NCI-H2107 (cell line): ENCODE data around the gene SPAG7.
A peak's percentile ranks its signal among the peaks of the same experiment; 100 is the strongest.

Source experiments
- DNase-seq: peaks from one replicate; lab custom pipeline; 2025; lab: John Stamatoyannopoulos, UW

Gene SPAG7, protein sequence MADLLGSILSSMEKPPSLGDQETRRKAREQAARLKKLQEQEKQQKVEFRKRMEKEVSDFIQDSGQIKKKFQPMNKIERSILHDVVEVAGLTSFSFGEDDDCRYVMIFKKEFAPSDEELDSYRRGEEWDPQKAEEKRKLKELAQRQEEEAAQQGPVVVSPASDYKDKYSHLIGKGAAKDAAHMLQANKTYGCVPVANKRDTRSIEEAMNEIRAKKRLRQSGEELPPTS

GRCh38 chr17:4967539-4968485 is at the start of gene SPAG7:
SPAG7 (minus strand) TSS chr17:4967817; CDS start chr17:4967804, 13 bp downstream.
- peak; percentile 76 for DNase-seq

- DNase-seq = no peak
Observed at GRCh38 chr17:5014357-5014756, 46.7 kb upstream of the SPAG7 start.

- no peak for DNase-seq
Observed at GRCh38 chr17:5011928-5012327, 44.3 kb upstream of the SPAG7 start.

DNA sequence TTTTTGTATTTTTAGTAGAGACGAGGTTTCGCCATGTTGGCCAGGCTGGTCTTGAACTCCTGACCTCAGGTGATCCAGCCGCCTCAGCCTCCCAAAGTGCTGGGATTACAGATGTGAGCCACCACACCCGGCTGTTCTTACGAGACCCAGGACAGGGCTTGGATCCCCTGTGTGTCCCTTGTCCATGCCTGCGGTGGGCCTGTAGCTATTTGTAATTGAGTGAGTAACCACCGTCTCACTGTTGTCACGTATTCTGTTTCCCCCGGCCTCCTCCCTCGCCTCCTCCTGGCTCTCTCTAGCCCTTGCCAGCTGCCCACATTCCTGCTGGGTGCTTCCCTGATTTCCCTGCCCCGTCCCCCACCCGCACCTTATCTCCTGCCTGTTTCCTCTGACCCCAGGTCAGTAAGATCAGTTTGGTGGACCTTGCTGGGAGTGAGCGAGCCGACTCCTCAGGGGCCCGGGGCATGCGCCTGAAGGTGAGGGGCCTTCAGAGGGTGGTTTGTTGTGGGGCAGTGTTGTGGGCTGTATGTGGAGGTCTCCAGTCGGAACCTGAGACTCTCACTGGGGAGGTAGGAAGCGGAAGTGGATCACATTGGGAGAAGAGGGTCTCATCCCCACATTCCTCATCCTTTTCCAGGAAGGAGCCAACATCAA is 35.7 kb upstream of the SPAG7 start:
- no peak for DNase-seq

GRCh38 chr17:5002121-5002788 is 34.6 kb upstream of the SPAG7 start:
- DNase-seq = no peak

DNA sequence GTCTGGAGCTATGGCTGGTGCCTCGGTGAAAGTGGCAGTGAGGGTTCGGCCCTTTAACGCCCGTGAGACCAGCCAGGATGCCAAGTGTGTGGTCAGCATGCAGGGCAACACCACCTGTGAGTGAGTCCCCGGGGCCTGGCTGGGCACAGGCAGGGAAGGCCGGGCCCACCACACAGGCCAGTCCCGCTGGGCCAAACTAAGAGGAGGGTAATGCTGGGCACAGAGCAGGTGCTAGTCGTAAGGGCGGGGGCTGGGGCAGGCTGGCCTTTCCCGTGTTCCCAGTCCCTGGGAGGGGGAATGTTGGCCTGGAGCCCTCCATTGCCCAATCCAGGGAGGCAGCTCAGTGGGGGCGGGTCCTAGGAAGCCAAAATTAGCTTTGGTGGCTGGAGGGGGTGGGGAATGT is 32.6 kb upstream of the SPAG7 start:
- no peak for DNase-seq

- no peak for DNase-seq
Observed at GRCh38 chr17:4999430-5000093, 31.9 kb upstream of the SPAG7 start.

DNA sequence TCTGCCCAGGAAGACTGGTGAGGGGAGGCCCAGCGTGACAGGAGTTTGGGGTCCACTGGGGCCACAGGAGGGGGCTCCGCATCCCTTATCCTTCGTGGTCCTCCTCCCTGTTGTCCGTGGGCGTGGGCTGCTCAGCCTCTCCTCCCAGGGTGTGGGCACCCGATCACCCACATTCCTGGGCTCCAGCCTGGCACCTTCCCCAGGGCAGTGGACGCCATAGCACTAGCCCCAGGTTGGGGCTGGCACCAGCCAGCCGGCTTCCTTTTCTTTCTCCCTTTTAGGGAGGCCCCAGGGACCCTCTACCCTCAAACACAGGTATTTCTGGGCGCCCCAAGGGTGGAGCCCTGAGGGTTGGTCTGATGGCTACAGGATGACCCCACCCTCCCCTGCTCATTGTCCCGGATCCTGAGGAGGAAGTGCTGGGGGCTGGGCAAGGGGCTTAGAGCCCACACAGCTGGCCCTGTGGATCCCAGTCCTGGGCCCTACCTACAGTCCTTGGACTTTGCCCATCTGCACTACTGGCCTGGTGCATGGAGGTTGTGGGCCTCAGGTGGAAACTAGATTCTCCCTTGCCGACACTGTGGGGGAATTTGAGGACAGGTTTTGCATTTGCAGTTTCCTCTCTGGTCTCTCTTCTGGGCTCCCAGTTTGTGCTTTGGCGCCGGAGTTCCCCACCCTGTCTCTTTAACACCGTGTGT is 31.3 kb upstream of the SPAG7 start:
- DNase-seq = no peak

DNA sequence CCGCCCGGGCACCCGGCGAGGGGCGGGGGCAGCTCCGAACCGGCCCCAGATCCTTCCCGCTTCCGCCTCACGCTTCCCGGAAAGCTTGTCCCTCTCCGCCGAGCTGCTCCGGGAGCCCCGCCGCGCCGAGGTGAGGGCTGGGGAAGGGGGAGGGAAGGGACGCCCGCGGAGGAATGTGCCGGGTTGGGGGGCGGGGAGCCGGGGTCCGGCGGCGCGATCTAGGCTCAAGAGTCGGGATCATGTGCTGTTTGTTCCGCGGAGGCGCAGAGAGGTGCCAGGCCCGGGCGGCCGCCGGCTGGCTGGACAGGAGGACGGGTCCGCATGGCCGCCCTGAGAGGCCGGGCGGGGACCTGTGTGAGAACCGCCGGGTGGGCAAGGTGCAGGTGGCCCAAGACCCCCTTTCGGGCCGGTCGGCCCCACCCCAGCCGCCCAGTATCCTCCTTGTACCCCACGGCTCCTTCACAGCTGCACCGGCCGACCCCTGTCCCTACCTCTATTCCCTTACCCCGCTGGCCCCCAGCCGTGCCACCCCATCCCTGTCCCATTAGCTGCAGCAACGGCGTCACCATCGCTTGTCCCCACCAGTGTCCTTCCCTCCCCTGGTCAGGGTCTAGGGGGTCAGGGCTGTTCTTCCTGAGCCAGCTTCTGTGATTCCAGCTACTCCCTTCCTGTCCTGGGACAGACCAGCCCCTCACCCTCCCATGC is 30.6 kb upstream of the SPAG7 start:
- no peak for DNase-seq

GRCh38 chr17:4997302-4998026 is 29.8 kb upstream of the SPAG7 start, which contains the start of the genes INCA1 and KIF1C:
INCA1 (minus strand) TSS chr17:4997522; CDS start chr17:4994437, 3,085 bp downstream.
KIF1C (plus strand) TSS chr17:4997950; CDS start chr17:5000247, 2,297 bp downstream.
- DNase-seq = peak; percentile 47

DNA sequence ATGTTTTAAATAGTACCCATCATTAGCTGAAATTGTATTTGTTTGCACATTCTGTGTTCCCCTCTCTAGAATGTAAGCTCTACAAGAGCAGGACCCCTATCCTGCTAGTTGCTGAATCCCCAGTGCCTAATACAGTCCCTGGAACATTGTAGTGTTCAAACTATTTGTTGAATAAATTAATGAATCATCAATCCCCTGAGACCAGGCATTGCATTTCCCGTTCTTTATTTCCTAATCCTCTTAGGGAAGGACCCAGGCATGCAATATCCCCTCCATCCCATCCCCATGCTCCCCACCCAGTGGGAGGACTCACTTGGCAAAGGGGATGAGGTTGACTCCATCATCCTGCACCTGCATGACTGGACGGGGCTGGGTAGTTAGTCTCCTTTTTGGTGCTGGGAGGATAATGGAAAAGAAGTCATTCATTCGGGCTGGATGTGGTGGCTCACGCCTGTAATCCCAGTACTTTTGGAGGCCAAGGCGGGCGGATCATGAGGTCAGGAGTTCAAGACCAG is 26.5 kb upstream of the SPAG7 start:
- DNase-seq = no peak

GRCh38 chr17:4987767-4988567 is 20.4 kb upstream of the SPAG7 start:
- no peak for DNase-seq

- DNase-seq = peak; percentile 45
Observed at GRCh38 chr17:4986951-4987766, 19.5 kb upstream of the SPAG7 start, which contains the start of gene CAMTA2. CAMTA2 (minus strand) TSS chr17:4987675; CDS start chr17:4986222, 1,453 bp downstream.

DNA sequence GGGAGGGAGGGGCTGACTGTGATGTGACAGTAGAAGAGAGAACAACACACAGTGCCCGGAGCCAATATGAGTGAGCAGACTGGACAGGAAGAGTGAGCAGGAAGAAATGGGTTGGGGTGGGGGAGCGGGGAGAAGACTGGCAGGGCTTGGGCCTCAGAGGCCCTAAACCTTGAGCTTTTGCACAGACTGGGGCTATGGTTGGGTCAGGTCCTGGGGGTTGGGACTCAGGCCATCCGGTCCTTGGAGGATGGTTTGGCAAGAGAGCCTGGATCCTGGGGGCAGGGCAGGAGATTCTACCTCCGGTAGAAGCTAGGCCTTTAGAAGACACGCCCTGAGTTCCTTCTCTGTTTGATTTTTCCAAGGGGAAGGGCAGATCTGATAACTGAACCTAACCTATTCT is 18.8 kb upstream of the SPAG7 start:
- DNase-seq = no peak

DNA sequence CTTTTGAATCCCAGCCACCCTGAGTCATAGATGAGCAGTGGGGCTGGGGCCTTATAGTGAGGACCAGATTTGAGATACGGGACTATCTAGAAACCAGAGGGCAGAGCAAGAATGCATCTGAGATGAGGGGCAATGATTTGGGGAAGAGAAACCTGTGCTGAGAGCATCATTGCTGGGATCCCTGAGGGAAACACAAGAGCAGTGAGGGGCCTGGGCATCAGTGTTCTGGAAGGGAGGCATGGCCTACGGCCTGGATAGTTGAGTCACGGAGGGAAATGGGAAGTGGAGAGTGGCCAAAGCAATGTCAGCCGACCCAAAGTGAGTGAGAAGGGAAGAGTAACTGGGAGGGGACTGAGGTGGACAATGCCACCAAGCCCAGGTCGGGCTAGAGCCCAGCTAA is 14.7 kb upstream of the SPAG7 start:
- DNase-seq = no peak

DNA sequence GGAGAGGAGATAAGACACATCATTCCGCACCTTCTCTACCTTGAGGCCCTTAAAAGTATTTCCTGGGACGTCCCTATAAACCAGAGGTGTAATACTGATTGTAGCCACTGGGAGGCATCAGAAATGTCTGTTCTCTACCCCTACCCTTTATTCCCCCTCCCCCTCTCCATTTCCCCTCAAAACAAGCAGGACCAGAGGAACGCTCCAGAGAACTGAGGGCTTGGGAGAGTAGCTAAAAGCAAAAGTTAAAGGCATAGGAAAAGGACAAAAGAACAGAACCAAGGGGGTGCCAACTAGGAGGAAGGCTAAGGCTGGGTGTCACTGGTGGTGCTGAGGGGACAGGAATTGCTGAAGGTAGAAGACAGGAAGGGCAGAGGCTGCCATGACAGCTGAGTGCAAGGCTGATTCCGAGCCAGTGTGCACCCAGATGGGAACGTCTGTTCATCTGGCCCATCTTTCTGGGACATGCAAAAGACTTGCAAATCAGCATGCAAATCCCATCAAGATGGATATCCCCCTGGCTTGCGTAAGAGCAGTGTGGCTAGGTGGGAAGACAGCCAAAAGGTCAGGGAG is 13.1 kb upstream of the SPAG7 start:
- DNase-seq = no peak

DNA sequence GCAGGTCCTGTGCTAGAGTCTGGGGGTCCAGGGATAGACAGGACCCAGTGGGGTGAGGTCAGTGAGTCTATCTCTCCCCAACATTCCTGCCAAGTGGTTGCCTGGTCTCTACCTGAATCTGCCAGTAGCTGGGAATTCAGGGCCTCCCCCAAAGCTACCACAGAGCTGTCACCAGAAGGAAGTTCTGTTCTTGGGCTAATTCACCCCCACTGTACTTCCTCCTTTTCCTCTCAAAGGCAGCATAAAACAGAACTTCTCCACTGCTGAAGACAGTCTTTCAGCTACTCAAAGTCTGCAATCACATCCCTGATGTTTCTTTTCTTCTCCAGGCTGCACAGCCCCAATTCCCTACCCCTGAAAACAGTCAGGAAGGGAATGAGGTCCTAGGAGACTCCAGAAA is 11.1 kb upstream of the SPAG7 start:
- no peak for DNase-seq
